ENCODE data around the gene ADAMTSL5.
A peak's percentile ranks its signal among the peaks of the same experiment; 100 is the strongest.
"Not testable (repeated sequence)": the region's sequence is repeated elsewhere in the genome, so short reads cannot be mapped to it uniquely, and the experiment has no call there.

The ADAMTSL5 gene

DNA sequence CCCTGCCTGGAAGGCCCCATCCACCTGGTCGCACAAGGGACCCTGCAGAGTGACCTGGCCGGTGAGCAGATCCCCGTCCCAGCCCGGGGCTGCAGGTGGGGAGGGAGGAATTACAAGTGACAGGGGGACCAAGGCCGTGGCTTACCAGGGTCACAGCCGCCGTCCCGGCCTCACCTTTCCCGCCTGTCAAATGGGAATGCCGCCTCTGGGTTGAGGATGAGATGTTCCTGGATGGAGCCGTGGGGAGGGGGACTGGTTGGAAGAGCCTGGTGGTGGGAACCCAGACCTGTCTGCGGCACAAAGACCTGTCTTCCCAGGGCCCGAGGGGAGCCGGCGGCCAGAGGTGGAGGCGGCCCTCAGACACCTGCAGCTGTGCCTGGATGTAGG, 16.6 kb upstream of the ADAMTSL5 start:
- DNase-seq: no peak

GRCh38 chr19:1528596-1529429, 16.0 kb upstream of the ADAMTSL5 start:
- DNase-seq: no peak

- DNase-seq: no peak
These were observed 15.0 kb upstream of the ADAMTSL5 start for GRCh38 chr19:1527650-1528309.

- no peak for DNase-seq
These were observed 14.3 kb upstream of the ADAMTSL5 start for GRCh38 chr19:1526979-1527649.

DNA sequence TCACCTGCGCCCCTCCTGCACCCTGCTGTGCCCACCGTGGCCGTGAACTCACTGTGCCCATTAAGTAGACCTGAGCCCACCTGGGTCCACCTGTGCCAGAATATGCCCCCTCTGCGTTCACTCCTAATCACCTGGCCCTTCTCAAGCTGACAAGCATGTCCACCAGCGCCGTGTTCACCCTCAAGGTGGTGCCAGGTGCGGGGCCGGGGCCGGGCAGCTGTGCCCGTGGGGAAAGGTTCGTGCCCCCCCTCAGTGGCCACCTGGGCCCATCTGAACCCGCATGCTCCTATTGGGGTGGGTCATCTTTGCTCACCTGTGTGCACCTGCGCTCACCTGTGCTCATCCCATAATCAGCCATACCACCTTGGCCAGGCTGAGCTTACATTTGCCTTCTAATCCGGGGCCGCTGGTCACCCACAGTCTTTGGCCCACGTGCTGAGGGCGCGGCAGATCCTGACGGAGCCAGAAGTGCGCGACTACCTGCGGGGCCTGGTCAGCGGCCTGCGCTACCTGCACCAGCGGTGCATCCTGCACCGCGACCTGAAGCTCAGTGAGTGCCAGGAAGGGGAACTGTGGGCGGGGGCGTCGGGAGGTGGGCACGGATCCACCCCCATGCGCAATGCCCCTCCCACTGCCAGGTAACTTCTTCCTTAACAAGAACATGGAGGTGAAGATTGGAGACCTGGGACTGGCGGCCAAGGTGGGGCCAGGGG, 13.4 kb upstream of the ADAMTSL5 start:
- DNase-seq: no peak

- no peak for DNase-seq
These were observed 12.5 kb upstream of the ADAMTSL5 start for GRCh38 chr19:1525343-1525742.

DNA sequence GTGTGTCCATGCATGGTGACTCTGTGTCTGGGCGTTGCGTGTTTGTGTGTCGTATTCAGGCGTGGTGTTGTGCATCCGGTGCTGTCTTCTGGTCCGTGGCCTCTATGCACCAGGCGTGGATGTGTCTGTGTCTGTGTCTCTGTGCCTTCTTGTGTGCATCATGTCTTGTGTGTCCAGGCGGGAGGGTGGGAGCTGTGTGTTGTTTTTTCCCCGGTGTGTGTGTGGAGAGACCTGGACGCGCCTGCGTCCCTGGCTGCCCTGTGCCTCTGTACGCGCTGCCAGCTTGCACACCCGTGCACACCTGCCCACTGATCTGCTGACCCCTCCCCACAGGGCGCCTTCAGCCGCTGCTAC, 12.1 kb upstream of the ADAMTSL5 start:
- DNase-seq: no peak

GRCh38 chr19:1524287-1524971, 11.6 kb upstream of the ADAMTSL5 start:
- no peak for DNase-seq

- no peak for DNase-seq
These were observed 10.8 kb upstream of the ADAMTSL5 start, which contains the start of gene PLK5 for GRCh38 chr19:1523412-1524286. TSS of gene PLK5 (plus strand) at chr19:1524077. CDS start at chr19:1526997, 2,920 bp downstream.

- no peak for DNase-seq
These were observed 10.0 kb upstream of the ADAMTSL5 start for GRCh38 chr19:1522838-1523237.

DNA sequence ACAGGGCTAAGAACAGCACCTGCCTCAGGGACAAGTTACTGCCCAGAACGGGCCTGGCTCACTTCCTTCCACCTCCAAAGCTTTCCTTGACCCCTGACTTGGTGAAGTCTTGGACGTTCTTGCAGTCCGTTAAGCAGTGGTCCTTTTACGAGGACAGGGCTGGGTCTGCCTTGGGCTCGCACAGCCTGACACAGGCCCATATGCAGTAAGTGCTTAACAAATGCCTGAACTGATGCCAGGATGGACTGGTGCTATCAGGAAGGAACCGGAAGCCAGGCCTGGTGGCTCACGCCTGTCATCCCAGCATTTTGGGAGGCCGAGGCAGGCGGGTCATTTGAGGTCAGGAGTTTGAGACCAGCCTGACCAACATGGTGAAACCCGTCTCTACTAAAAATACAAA, 9.2 kb upstream of the ADAMTSL5 start:
- no peak for DNase-seq

DNA sequence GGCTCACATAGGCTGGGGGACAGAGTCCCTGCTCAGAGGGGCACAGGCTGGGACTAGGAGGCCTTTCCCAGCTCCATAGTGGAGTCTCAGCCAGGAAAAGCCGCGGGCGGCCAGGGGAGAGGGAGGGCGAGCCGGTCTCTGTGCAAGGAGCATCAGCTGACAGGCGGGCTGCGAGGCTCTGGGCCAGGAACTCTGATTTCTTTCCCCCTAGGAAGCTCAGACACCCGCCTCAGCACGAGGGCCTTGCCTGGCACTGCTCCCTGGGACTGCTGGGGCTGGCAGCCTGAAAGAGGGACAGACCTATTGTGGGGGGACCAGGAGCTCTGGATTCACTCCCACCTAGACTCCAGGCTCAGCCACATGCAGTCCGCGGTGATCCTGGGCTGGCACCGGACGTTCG, 8.8 kb upstream of the ADAMTSL5 start:
- DNase-seq: no peak

DNA sequence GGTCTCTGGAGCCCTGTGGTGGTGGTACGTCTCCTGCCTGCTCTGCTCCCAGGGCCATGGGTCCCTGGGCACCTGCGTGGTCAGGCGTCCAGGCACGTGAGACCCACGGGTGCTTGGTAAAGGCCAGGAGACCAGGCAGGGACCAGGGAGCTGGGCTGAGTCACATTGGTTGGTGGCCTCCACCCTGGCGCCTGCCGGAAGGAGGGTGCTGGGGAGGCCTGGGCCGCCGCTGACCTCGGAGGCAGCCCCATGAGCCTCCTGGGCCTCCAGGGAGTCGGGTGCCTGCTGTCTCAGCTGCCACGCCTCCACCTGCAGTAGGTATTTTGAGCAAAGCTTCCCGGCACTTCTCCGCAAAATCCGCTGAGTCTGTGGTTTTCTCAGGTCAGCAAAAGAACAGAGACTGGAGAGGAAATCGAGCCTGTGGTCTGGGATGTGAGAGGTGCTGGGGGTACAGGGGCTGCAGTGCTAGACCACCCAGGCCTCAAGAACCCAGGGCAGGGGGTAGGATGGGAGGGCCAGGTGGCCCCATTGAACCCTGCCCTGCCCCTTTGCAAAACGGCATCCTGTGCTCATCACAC, 7.5 kb upstream of the ADAMTSL5 start:
- DNase-seq: no peak

- DNase-seq: not testable (repeated sequence)
These were observed 7.0 kb upstream of the ADAMTSL5 start for GRCh38 chr19:1519802-1520201.

DNA sequence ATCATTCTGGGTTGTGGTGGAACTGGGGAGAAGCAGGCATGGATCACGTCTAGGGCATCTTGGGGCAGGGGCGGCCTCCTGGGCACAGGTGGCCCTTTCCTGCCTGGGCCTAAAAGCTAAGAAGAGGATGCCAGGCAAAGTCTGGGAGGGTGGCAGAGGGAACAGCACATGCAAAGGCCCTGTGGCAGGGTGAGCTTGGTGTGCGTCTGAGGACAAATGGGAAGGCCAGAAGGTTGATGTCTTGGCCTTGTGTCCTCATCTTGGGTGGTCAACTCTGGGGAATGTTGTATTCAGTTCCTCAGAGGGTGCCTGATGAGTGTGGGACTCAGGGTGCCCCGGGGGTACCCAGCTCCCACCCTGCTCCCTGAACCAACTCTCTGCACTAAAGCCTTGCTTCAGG, 5.7 kb upstream of the ADAMTSL5 start:
- DNase-seq: no peak

GRCh38 chr19:1516395-1516753, 3.6 kb upstream of the ADAMTSL5 start:
- no peak for DNase-seq

- DNase-seq: no peak
These were observed 2.3 kb upstream of the ADAMTSL5 start for GRCh38 chr19:1514986-1515721.

- DNase-seq: no peak
These were observed 1.5 kb upstream of the ADAMTSL5 start for GRCh38 chr19:1514295-1514661.

DNA sequence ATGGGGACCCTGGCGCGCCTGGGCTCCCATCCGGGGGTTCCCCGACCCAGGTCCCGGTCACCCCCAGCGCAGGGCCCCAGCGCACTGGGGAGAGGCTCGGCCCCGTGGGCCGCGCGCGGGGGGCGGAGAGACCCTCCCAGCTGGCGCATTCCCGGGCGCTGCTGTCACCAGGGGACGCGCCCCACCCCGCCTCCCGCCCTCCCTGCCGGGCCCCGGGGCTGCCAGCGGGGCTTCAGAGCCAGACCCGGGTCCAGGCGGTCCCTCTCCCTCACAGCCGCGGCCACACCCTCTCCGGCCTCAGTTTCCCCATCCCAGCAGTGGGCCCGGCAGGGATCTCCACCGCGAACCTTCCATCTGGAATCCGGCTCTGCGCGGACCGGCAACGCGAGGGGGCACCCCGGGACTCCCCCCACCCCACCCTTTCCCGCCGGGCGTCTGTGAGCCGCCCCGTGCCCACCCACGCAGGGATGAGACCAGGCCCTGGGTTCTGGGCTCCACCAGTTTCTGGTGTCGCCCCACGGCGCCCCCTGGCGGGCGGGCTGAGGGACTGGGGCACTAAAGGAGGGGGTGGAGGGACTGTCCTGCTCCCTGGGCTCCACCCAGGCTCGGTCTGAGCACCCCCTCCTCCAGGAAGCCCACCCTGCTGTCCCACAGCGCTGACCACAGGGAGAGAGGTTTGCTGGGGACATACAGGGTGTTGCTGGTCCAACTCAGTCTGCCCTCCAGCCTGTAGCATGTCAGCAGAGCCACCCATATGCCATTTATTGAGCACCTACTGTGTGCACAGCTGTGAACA, 878 bp upstream of the ADAMTSL5 start:
- peak in 3 of 4 experiments; percentile 35 to 64 (median 44) for DNase-seq

Data from activated naive CD4-positive, alpha-beta T cell (primary cell).